SK-N-SH treated with all-trans-retinoic acid at 6 μM for 48 hours (cell line): Measurements from ENCODE around the gene SLC35E1.
"Not testable (repeated sequence)": the region's sequence is repeated elsewhere in the genome, so short reads cannot be mapped to it uniquely, and the experiment has no call there.

Experiments used
- ATAC-seq: fragments of 200-7000 bp; cut with Tn5 transposase; 3 replicates; pipeline ENCODE4 v1.9.1; 2020; ENCODE audit warnings: mild to moderate bottlenecking, moderate library complexity
- ARNTL ChIP-seq: fragments of 450-650 bp; formaldehyde crosslinking; IDR thresholded peaks from 2 replicates; pipeline ENCODE4 v1.5.0; 2020; ENCODE audit warnings: low read depth, mild to moderate bottlenecking, moderate library complexity, borderline replicate concordance
- BACH2 ChIP-seq: fragments of 250-450 bp; sonication (Bioruptor Pico); IDR thresholded peaks from 2 replicates; pipeline ENCODE4 v1.9.0; 2021; ENCODE audit warnings: mild to moderate bottlenecking, borderline replicate concordance
- CSDC2 ChIP-seq: fragments of 250-450 bp; sonication (Bioruptor Pico); IDR thresholded peaks from 2 replicates; pipeline ENCODE4 v1.5.0; 2020; ENCODE audit warnings: mild to moderate bottlenecking, moderate library complexity
- ESRRG ChIP-seq: fragments of 250-450 bp; sonication (Bioruptor Pico); IDR thresholded peaks from 2 replicates; pipeline ENCODE4 v1.6.1; 2021; ENCODE audit warnings: mild to moderate bottlenecking
- GLIS3 ChIP-seq: fragments of 250-450 bp; sonication (Bioruptor Pico); IDR thresholded peaks from 2 replicates; pipeline ENCODE4 v1.5.0; 2020; ENCODE audit warnings: mild to moderate bottlenecking, moderate library complexity
- ISL1 ChIP-seq: fragments of 250-450 bp; sonication (Bioruptor Pico); IDR thresholded peaks from 2 replicates; pipeline ENCODE4 v2.1.2; 2022; ENCODE audit warnings: mild to moderate bottlenecking, moderate library complexity
- OSR1 ChIP-seq: fragments of 250-450 bp; sonication (Bioruptor Pico); IDR thresholded peaks from 2 replicates; pipeline ENCODE4 v1.8.0; 2022; ENCODE audit warnings: moderate library complexity, mild to moderate bottlenecking, inconsistent platforms
- PPARA ChIP-seq: fragments of 250-450 bp; sonication (Bioruptor Pico); IDR thresholded peaks from 2 replicates; pipeline ENCODE4 v1.5.0; 2020; ENCODE audit warnings: mild to moderate bottlenecking, borderline replicate concordance
- RARB ChIP-seq: fragments of 250-450 bp; sonication (Bioruptor Pico); IDR thresholded peaks from 2 replicates; pipeline ENCODE4 v1.8.0; 2021; ENCODE audit warnings: mild to moderate bottlenecking, moderate library complexity
- SNAI2 ChIP-seq: fragments of 250-450 bp; sonication (Bioruptor Pico); IDR thresholded peaks from 2 replicates; pipeline ENCODE4 v1.5.0; 2020; ENCODE audit warnings: mild to moderate bottlenecking, moderate library complexity
- TCF4 ChIP-seq: fragments of 250-450 bp; sonication (Bioruptor Pico); IDR thresholded peaks from 2 replicates; pipeline ENCODE4 v1.8.0; 2021; ENCODE audit warnings: mild to moderate bottlenecking, moderate library complexity, borderline replicate concordance
- ZC3H10 ChIP-seq: fragments of 250-450 bp; sonication (Bioruptor Pico); IDR thresholded peaks from 2 replicates; pipeline ENCODE4 v1.5.1; 2021; ENCODE audit warnings: mild to moderate bottlenecking, moderate library complexity
- ZFP3 ChIP-seq: fragments of 250-450 bp; sonication (Bioruptor Pico); IDR thresholded peaks from 2 replicates; pipeline ENCODE4 v1.5.0; 2020; ENCODE audit warnings: mild to moderate bottlenecking, moderate library complexity
- ZFP30 ChIP-seq: fragments of 450-650 bp; formaldehyde crosslinking; IDR thresholded peaks from 2 replicates; pipeline ENCODE4 v1.5.0; 2022; ENCODE audit warnings: mild to moderate bottlenecking, moderate library complexity
- ZNF565 ChIP-seq: fragments of 450-650 bp; formaldehyde crosslinking; conservative IDR thresholded peaks from 2 replicates; pipeline ENCODE4 v1.5.0; 2020; ENCODE audit warnings: low read depth, mild to moderate bottlenecking, moderate library complexity
- ZNF70 ChIP-seq: fragments of 450-650 bp; formaldehyde crosslinking; IDR thresholded peaks from 2 replicates; pipeline ENCODE4 v1.5.0; 2020; ENCODE audit warnings: mild to moderate bottlenecking, moderate library complexity
- ZNF8 ChIP-seq: fragments of 450-650 bp; formaldehyde crosslinking; IDR thresholded peaks from 2 replicates; pipeline ENCODE4 v1.5.0; 2020; ENCODE audit warnings: mild to moderate bottlenecking, moderate library complexity
- TF ChIP-seq, protein P1 (sequence below): fragments of 250-450 bp; sonication (Bioruptor Pico); IDR thresholded peaks from 2 replicates; pipeline ENCODE4 v1.5.1; 2020; ENCODE audit warnings: low read depth, mild to moderate bottlenecking, moderate library complexity
- TF ChIP-seq, protein P2 (sequence below): fragments of 250-450 bp; sonication (Bioruptor Pico); IDR thresholded peaks from 2 replicates; pipeline ENCODE4 v1.5.0; 2020; ENCODE audit warnings: mild to moderate bottlenecking, moderate library complexity
- TF ChIP-seq, protein P3 (sequence below): fragments of 250-450 bp; sonication (Bioruptor Pico); IDR thresholded peaks from 2 replicates; pipeline ENCODE4 v1.8.0; 2021; ENCODE audit warnings: low read depth, mild to moderate bottlenecking, moderate library complexity, borderline replicate concordance
- TF ChIP-seq, protein P4 (sequence below): fragments of 250-450 bp; sonication (Bioruptor Pico); IDR thresholded peaks from 2 replicates; pipeline ENCODE4 v1.8.0; 2020; ENCODE audit warnings: mild to moderate bottlenecking, moderate library complexity, borderline replicate concordance

SLC35E1 gene

DNA sequence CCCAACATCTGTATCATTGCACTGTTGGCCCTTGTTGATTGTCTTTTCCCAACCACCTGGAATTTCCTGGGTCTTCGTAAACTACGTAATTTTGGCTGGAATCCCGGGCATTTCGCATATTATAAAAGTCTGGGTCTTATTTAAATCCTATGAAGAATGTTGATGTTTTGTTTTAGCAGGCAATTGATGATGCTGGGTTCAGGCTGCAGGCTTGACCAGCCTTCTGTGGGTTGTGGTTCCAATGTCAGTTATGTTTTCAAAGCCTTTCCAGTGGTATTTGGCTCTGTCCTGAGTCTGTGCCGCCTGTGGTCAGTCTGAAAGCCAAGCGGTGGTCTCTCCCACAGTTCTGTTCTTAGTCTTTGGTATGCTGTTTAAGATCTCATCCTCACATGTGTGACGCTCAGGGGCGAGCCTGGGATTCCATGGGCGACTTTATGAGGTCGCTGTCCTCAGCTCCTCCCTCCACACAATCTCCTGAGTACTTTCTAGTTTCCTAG lies 12.4 kb downstream of the SLC35E1 start:
- no peak for ATAC-seq
- no peak for TF ChIP-seq OSR1
- no peak for TF ChIP-seq ZFP3
- TF ChIP-seq ARNTL (CRISPR knock-in tag) = no peak
- no peak for TF ChIP-seq ZC3H10
- no peak for TF ChIP-seq TCF4 (CRISPR knock-in tag)
- no peak for TF ChIP-seq ISL1 (CRISPR knock-in tag)
- TF ChIP-seq CSDC2 = no peak
- TF ChIP-seq, protein P1, sequence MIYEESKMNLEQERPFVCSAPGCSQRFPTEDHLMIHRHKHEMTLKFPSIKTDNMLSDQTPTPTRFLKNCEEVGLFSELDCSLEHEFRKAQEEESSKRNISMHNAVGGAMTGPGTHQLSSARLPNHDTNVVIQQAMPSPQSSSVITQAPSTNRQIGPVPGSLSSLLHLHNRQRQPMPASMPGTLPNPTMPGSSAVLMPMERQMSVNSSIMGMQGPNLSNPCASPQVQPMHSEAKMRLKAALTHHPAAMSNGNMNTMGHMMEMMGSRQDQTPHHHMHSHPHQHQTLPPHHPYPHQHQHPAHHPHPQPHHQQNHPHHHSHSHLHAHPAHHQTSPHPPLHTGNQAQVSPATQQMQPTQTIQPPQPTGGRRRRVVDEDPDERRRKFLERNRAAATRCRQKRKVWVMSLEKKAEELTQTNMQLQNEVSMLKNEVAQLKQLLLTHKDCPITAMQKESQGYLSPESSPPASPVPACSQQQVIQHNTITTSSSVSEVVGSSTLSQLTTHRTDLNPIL = no peak
- TF ChIP-seq ESRRG (CRISPR knock-in tag) = no peak
- no peak for TF ChIP-seq RARB (CRISPR knock-in tag)
- no peak for TF ChIP-seq BACH2 (CRISPR knock-in tag)
- TF ChIP-seq GLIS3 (CRISPR knock-in tag) = no peak
- TF ChIP-seq, protein P2, sequence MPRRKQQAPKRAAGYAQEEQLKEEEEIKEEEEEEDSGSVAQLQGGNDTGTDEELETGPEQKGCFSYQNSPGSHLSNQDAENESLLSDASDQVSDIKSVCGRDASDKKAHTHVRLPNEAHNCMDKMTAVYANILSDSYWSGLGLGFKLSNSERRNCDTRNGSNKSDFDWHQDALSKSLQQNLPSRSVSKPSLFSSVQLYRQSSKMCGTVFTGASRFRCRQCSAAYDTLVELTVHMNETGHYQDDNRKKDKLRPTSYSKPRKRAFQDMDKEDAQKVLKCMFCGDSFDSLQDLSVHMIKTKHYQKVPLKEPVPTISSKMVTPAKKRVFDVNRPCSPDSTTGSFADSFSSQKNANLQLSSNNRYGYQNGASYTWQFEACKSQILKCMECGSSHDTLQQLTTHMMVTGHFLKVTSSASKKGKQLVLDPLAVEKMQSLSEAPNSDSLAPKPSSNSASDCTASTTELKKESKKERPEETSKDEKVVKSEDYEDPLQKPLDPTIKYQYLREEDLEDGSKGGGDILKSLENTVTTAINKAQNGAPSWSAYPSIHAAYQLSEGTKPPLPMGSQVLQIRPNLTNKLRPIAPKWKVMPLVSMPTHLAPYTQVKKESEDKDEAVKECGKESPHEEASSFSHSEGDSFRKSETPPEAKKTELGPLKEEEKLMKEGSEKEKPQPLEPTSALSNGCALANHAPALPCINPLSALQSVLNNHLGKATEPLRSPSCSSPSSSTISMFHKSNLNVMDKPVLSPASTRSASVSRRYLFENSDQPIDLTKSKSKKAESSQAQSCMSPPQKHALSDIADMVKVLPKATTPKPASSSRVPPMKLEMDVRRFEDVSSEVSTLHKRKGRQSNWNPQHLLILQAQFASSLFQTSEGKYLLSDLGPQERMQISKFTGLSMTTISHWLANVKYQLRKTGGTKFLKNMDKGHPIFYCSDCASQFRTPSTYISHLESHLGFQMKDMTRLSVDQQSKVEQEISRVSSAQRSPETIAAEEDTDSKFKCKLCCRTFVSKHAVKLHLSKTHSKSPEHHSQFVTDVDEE (CRISPR knock-in tag) = no peak
- TF ChIP-seq PPARA = no peak
- no peak for TF ChIP-seq SNAI2 (CRISPR knock-in tag)
- TF ChIP-seq ZNF8 (CRISPR knock-in tag) = no peak
- no peak for TF ChIP-seq ZNF565 (CRISPR knock-in tag)
- TF ChIP-seq, protein P3, sequence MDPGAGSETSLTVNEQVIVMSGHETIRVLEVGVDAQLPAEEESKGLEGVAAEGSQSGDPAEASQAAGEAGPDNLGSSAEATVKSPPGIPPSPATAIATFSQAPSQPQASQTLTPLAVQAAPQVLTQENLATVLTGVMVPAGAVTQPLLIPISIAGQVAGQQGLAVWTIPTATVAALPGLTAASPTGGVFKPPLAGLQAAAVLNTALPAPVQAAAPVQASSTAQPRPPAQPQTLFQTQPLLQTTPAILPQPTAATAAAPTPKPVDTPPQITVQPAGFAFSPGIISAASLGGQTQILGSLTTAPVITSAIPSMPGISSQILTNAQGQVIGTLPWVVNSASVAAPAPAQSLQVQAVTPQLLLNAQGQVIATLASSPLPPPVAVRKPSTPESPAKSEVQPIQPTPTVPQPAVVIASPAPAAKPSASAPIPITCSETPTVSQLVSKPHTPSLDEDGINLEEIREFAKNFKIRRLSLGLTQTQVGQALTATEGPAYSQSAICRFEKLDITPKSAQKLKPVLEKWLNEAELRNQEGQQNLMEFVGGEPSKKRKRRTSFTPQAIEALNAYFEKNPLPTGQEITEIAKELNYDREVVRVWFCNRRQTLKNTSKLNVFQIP (CRISPR knock-in tag) = no peak

DNA sequence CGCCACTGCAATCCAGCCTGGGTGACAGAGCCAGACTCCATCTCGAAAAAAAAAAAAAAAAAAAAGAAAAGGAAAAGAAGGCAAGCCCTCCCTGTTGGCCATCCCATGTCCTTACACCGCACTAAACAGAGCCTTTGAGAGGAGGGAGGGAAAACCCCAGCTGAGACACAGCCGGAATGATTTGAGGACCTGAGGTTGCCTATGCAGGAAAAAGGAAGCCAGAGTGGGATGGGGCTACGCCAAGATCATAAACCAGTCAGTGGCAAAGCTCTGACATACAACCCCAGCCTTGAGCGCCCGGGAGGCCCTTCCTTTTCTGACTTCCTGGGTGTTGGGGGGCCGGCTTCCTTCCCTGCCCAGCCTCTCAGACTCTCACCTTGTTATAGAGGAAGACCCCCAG lies 17.4 kb downstream of the SLC35E1 start:
- TF ChIP-seq ZFP3 (no peak), ZFP30 (no peak), BACH2 (CRISPR knock-in tag) (no peak), ZC3H10 (no peak), ZNF70 (CRISPR knock-in tag) (no peak), PPARA (no peak), ESRRG (CRISPR knock-in tag) (no peak), CSDC2 (no peak), TCF4 (CRISPR knock-in tag) (no peak), ZNF565 (CRISPR knock-in tag) (no peak), ARNTL (CRISPR knock-in tag) (no peak), OSR1 (no peak)
- TF ChIP-seq, protein P3 (CRISPR knock-in tag) = no peak
- TF ChIP-seq, protein P4, sequence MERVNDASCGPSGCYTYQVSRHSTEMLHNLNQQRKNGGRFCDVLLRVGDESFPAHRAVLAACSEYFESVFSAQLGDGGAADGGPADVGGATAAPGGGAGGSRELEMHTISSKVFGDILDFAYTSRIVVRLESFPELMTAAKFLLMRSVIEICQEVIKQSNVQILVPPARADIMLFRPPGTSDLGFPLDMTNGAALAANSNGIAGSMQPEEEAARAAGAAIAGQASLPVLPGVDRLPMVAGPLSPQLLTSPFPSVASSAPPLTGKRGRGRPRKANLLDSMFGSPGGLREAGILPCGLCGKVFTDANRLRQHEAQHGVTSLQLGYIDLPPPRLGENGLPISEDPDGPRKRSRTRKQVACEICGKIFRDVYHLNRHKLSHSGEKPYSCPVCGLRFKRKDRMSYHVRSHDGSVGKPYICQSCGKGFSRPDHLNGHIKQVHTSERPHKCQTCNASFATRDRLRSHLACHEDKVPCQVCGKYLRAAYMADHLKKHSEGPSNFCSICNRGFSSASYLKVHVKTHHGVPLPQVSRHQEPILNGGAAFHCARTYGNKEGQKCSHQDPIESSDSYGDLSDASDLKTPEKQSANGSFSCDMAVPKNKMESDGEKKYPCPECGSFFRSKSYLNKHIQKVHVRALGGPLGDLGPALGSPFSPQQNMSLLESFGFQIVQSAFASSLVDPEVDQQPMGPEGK (CRISPR knock-in tag) = no peak
- TF ChIP-seq, protein P2 (CRISPR knock-in tag) = no peak
- TF ChIP-seq, protein P1 = no peak
- TF ChIP-seq, all 23 proteins: peak for 0
- ATAC-seq = no peak

DNA sequence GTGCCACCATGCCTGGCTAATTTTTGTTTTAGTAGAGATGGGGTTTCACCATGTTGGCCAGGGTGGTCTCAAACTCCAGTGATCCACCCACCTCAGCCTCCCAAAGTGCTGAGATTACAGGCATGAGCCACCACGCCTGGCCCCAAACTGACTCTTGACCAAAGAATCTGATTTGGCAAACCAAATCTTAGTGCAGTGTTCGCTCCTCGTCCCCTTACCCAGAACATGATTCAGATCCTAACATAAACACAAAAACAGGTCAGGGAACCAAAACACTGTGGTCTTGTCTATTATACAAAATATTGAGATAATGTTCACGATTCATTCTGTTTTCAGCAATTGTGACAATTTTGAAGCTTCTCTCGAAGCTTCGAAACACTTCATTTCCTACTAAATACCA lies 20.3 kb downstream of the SLC35E1 start:
- not testable (repeated sequence) for ATAC-seq
